HG03565 (cell line): ENCODE measurements around the gene ITGA3.

ENCODE experiments used
- ATAC-seq: cut with Tn5 transposase; IDR thresholded peaks from one replicate; pipeline ENCODE4 v1.9.1; 2021; ENCODE audit warnings: mild to moderate bottlenecking, moderate library complexity; ENCODE audit not compliant: unreplicated experiment

Gene ITGA3

GRCh38 chr17:50106393-50107131 lies 50.7 kb downstream of the ITGA3 start:
- ATAC-seq = no peak

GRCh38 chr17:50107790-50108414 lies 52.0 kb downstream of the ITGA3 start:
- no peak for ATAC-seq

GRCh38 chr17:50108556-50108955 lies 52.6 kb downstream of the ITGA3 start:
- no peak for ATAC-seq

- ATAC-seq = no peak
Observed at GRCh38 chr17:50109207-50109606, 53.3 kb downstream of the ITGA3 start.

- ATAC-seq = no peak
Observed at GRCh38 chr17:50109785-50110184, 53.9 kb downstream of the ITGA3 start.

- no peak for ATAC-seq
Observed at GRCh38 chr17:50110591-50111349, 54.9 kb downstream of the ITGA3 start.

- ATAC-seq = no peak
Observed at GRCh38 chr17:50111673-50112655, 56.1 kb downstream of the ITGA3 start.

- ATAC-seq = no peak
Observed at GRCh38 chr17:50112694-50113093, 56.8 kb downstream of the ITGA3 start.

- no peak for ATAC-seq
Observed at GRCh38 chr17:50113624-50114320, 57.9 kb downstream of the ITGA3 start.

GRCh38 chr17:50114401-50114800 lies 58.5 kb downstream of the ITGA3 start:
- ATAC-seq = no peak

- ATAC-seq = no peak
Observed at GRCh38 chr17:50114849-50115357, 59.0 kb downstream of the ITGA3 start.

- ATAC-seq = no peak
Observed at GRCh38 chr17:50115756-50116155, 59.8 kb downstream of the ITGA3 start.

- ATAC-seq = no peak
Observed at GRCh38 chr17:50117202-50118051, 61.5 kb downstream of the ITGA3 start.

GRCh38 chr17:50118076-50118827 lies 62.3 kb downstream of the ITGA3 start:
- ATAC-seq = no peak

GRCh38 chr17:50118828-50119218 lies 62.9 kb downstream of the ITGA3 start:
- no peak for ATAC-seq

- no peak for ATAC-seq
Observed at GRCh38 chr17:50120475-50121253, 64.8 kb downstream of the ITGA3 start.

GRCh38 chr17:50122945-50123344 lies 67.0 kb downstream of the ITGA3 start:
- no peak for ATAC-seq
